Endothelial cell of umbilical vein (primary cell): Measurements from ENCODE around the gene ATP2B2. TPM values are rescaled to one million over a fixed set of nuclear protein-coding genes. Genes with fewer than 3 reads are reported as not detected.

Experiments used
- BruUV-seq: library from RNA; stranded (reverse); fragments of 400-500 nt; replicated peaks from 2 replicates; lab custom pipeline; 2021; lab: Mats Ljungman, UMichigan
- CTCF ChIA-PET: fragments of 300-600, 350-600 bp; sonication (Branson Sonifier 250); formaldehyde crosslinking; loops from one replicate; lab custom pipeline; 2021; ENCODE audit warnings: antibody characterized with exemption, inconsistent platforms; lab: Charles Lee
- POLR2A ChIA-PET: fragments of 300-600, 350-600 bp; sonication (Branson Sonifier 250); formaldehyde crosslinking; loops from one replicate; lab custom pipeline; 2021; ENCODE audit warnings: antibody characterized with exemption, inconsistent platforms; lab: Charles Lee
- DNase-seq: peaks from one replicate; pipeline ENCODE4 v3.0.0-alpha.2; 2011; ENCODE audit warnings: low read depth, low spot score
- FAIRE-seq: peaks from 2 replicates; lab custom pipeline; 2011; peaks lifted over from hg19 to GRCh38; lab: Jason Lieb, UNC
- H2AFZ ChIP-seq: 2 replicates; pipeline ENCODE4 v1.6.0; 2012; ENCODE audit warnings: low read depth, low read length, control low read depth, inconsistent platforms
- H3K27ac ChIP-seq: 2 replicates; pipeline ENCODE4 v1.5.1; 2011; ENCODE audit warnings: low read depth, mild to moderate bottlenecking, control low read depth, low read length, moderate library complexity; ENCODE audit not compliant: insufficient read depth
- H3K27me3 ChIP-seq, 2 experiments: 2 replicates each; pipeline versions ENCODE4 v1.6.0 to v1.6.1; 2011; ENCODE audit warnings: low read length in 2 of 2, mixed read lengths in 1 of 2; ENCODE audit not compliant: control insufficient read depth in 2 of 2, insufficient read depth in 2 of 2
- H3K36me3 ChIP-seq, 2 experiments: 2 replicates in 1 of 2; 3 replicates in 1 of 2; pipeline ENCODE4 v1.5.1; 2011; ENCODE audit warnings: low read length in 2 of 2, mild to moderate bottlenecking in 1 of 2, moderate library complexity in 1 of 2; ENCODE audit not compliant: control insufficient read depth in 2 of 2, insufficient read depth in 2 of 2; ENCODE audit errors: extremely low read depth in 1 of 2
- H3K4me1 ChIP-seq: 3 replicates; pipeline ENCODE4 v1.5.1; 2011; ENCODE audit warnings: mild to moderate bottlenecking, low read length; ENCODE audit not compliant: control insufficient read depth, insufficient read depth; ENCODE audit errors: extremely low read depth
- H3K4me2 ChIP-seq: 2 replicates; pipeline ENCODE4 v1.6.1; 2011; ENCODE audit warnings: low read length, control low read depth, mixed read lengths; ENCODE audit not compliant: insufficient read depth
- H3K4me3 ChIP-seq, 3 experiments: fragments of 200-600 bp in 1 of 3; sonication (generic), shearing (Covaris generic) in 1 of 3; replicated peaks in 1 of 3; 2 replicates each; pipeline ENCODE4 v1.5.1; 2011 to 2016; ENCODE audit warnings: control low read depth in 3 of 3, low read length in 3 of 3, mild to moderate bottlenecking in 2 of 3, inconsistent platforms in 1 of 3, low read depth in 1 of 3, moderate library complexity in 1 of 3; ENCODE audit not compliant: insufficient read depth in 1 of 3
- H3K79me2 ChIP-seq: 2 replicates; pipeline ENCODE4 v1.6.0; 2012; ENCODE audit warnings: low read length, inconsistent platforms; ENCODE audit not compliant: control insufficient read depth, insufficient read depth
- H3K9ac ChIP-seq: replicated peaks from 2 replicates; pipeline ENCODE3; 2011; ENCODE audit warnings: low read length, control low read depth; ENCODE audit not compliant: insufficient read depth; ENCODE audit errors: extremely low read depth
- H3K9me1 ChIP-seq: replicated peaks from 3 replicates; pipeline ENCODE4 v1.6.0; 2011; ENCODE audit warnings: mild to moderate bottlenecking, low read length; ENCODE audit not compliant: control insufficient read depth, insufficient read depth; ENCODE audit errors: extremely low read depth
- H3K9me3 ChIP-seq: replicated peaks from 2 replicates; pipeline ENCODE4 v1.5.1; 2012; ENCODE audit warnings: low read length, inconsistent platforms; ENCODE audit not compliant: control insufficient read depth, insufficient read depth
- H4K20me1 ChIP-seq: replicated peaks from 2 replicates; pipeline ENCODE3; 2011; ENCODE audit warnings: mild to moderate bottlenecking, low read length; ENCODE audit not compliant: control insufficient read depth, insufficient read depth; ENCODE audit errors: extremely low read depth
- CTCF ChIP-seq, 2 donors: IDR thresholded peaks; 1 replicate in 1 of 2; 2 replicates in 1 of 2; pipeline ENCODE4 v1.5.1; 2011; ENCODE audit warnings: low read length in 2 of 2, mild to moderate bottlenecking in 2 of 2, moderate library complexity in 2 of 2, control low read depth in 1 of 2, inconsistent platforms in 1 of 2, low read depth in 1 of 2; ENCODE audit not compliant: insufficient read depth in 1 of 2; ENCODE audit errors: extremely low read depth in 1 of 2
- EZH2 ChIP-seq: IDR thresholded peaks from 2 replicates; pipeline ENCODE4 v1.6.1; 2012; ENCODE audit warnings: borderline replicate concordance, low read depth, mild to moderate bottlenecking, moderate library complexity, low read length, inconsistent platforms; ENCODE audit not compliant: severe bottlenecking
- FOS ChIP-seq: IDR thresholded peaks from 2 replicates; pipeline ENCODE4 v1.6.1; 2011; ENCODE audit warnings: mild to moderate bottlenecking, low read length, moderate library complexity, borderline replicate concordance; ENCODE audit not compliant: insufficient read depth
- GATA2 ChIP-seq: IDR thresholded peaks from 2 replicates; pipeline ENCODE4 v1.7.0; 2011; ENCODE audit warnings: low read depth, mild to moderate bottlenecking, moderate library complexity, mixed read lengths, low read length; ENCODE audit not compliant: insufficient read length, insufficient read depth
- JUN ChIP-seq: IDR thresholded peaks from 2 replicates; pipeline ENCODE4 v1.6.1; 2011; ENCODE audit warnings: borderline replicate concordance, low read depth; ENCODE audit not compliant: insufficient read length, insufficient read depth
- MAX ChIP-seq: IDR thresholded peaks from 2 replicates; pipeline ENCODE4 v1.6.1; 2011; ENCODE audit not compliant: insufficient read depth, insufficient read length
- MYC ChIP-seq: IDR thresholded peaks from one replicate; pipeline ENCODE4 v1.6.1; 2011; ENCODE audit warnings: mild to moderate bottlenecking, low read depth, low read length
- POLR2A ChIP-seq: IDR thresholded peaks from 2 replicates; pipeline ENCODE4 v1.6.1; 2012; ENCODE audit warnings: low read depth, mild to moderate bottlenecking, control low read depth, low read length
- POLR2AphosphoS5 ChIP-seq: IDR thresholded peaks from 2 replicates; pipeline ENCODE4 v1.6.1; 2012; ENCODE audit warnings: low read depth, mild to moderate bottlenecking, control low read depth, low read length, moderate library complexity; ENCODE audit not compliant: insufficient read depth
- dilution Hi-C: fragments of 300-500 bp; cut with MboI; formaldehyde crosslinking; loops from one replicate; pipeline ENCODE4 v1.15.0; 2019; ENCODE audit warnings: low sequenced_read_pairs; ENCODE audit not compliant: extremely low pct_ligation_motif_present
- intact Hi-C: fragments of 100-400 bp; cut with micrococcal nuclease; formaldehyde crosslinking; loops from one replicate; pipeline ENCODE4 v1.10.0; 2022
- polyA plus RNA-seq, 4 experiments: library from polyadenylated mRNA; depleted of rRNA in 3 of 4; stranded (reverse) in 3 of 4; unstranded in 1 of 4; fragments of >200 nt; gene quantifications; 2 replicates each; pipeline versions ENCODE4 v1.2.1 to v1.2.3, GENCODE V29; 2011 to 2012; ENCODE audit warnings: missing spikeins in 1 of 4
- total RNA-seq: library from RNA; stranded (reverse); gene quantifications from 2 replicates; pipeline ENCODE4 v1.2.3, GENCODE V29; 2021

ATP2B2 gene
- total and polyA plus RNA-seq, 2 donors (not counting 3 experiments of a cell fraction or from before 2014, with no cell fraction given), result not detected

- H3K79me2 ChIP-seq, result no peaks in the 10 kb centered on the region
- H3K4me2 ChIP-seq, result no peak overlapping the region
- dilution Hi-C loops, result no loop called here
Measured at GRCh38 chr3:10518506-10519150, 13.2 kb upstream of the ATP2B2 start.

GRCh38 chr3:10517627-10518026, 12.2 kb upstream of the ATP2B2 start:
- Histone ChIP-seq H3K27me3 (no peaks in the 10 kb centered on the region), H3K4me1 (no peaks in the 10 kb centered on the region), H3K4me3 (no peak overlapping the region), H4K20me1 (no peaks in the 10 kb centered on the region), H3K9me3 (no peaks in the 10 kb centered on the region), H3K9me1 (no peaks in the 10 kb centered on the region), H3K4me2 (no peak overlapping the region), H3K27ac (no peak overlapping the region), H2AFZ (no peak overlapping the region), H3K79me2 (no peaks in the 10 kb centered on the region), H3K9ac (no peak overlapping the region), H3K36me3 (no peaks in the 10 kb centered on the region)
- ChIA-PET CTCF (no interaction called here), POLR2A (no interaction called here)
- no peak for TF ChIP-seq MAX
- TF ChIP-seq JUN, result no peak
- TF ChIP-seq GATA2, result no peak
- TF ChIP-seq POLR2AphosphoS5, result no peak
- no peak for TF ChIP-seq POLR2A
- no peak for TF ChIP-seq CTCF (IDR thresholded peaks at IDR 0.05; ENCODE audit: extremely low read depth in 1 of 2, insufficient read depth in 1 of 2, low read depth in 1 of 2, low read length in 2 of 2)
- TF ChIP-seq EZH2, result no peak
- no peak for TF ChIP-seq MYC
- TF ChIP-seq FOS, result no peak
- dilution Hi-C loops, result no loop called here
- intact Hi-C loops, result no loop called here
- FAIRE-seq (no peak), DNase-seq (no peak)
- no TSS peak for BruUV-seq

More at GRCh38 chr3:10518506-10519150, 13.2 kb upstream of the ATP2B2 start:
- BruUV-seq, result no TSS peak
- DNase-seq (no peak), FAIRE-seq (no peak)
- H3K9me1 ChIP-seq, result no peaks in the 10 kb centered on the region
- ChIA-PET POLR2A (no interaction called here), CTCF (no interaction called here)
- H2AFZ ChIP-seq, result no peak overlapping the region
- H3K36me3 ChIP-seq, result no peaks in the 10 kb centered on the region
- no peak overlapping the region for H3K4me3 ChIP-seq
- intact Hi-C loops, result no loop called here
- TF ChIP-seq CTCF (IDR thresholded peaks at IDR 0.05; ENCODE audit: extremely low read depth in 1 of 2, insufficient read depth in 1 of 2, low read depth in 1 of 2, low read length in 2 of 2) (no peak), POLR2A (no peak)
- no peak overlapping the region for H3K9ac ChIP-seq
- H3K27me3 ChIP-seq, result peaks cover 0 to 1% of the 10 kb centered on the region in 2 experiments
- no peaks in the 10 kb centered on the region for H3K9me3 ChIP-seq
- H3K27ac ChIP-seq, result no peak overlapping the region
- no peaks in the 10 kb centered on the region for H3K4me1 ChIP-seq
- no peaks in the 10 kb centered on the region for H4K20me1 ChIP-seq
